GM23248 (cell line): ENCODE measurements around the gene HOXB5. TPM values are rescaled to one million over a fixed set of nuclear protein-coding genes. Genes with fewer than 3 reads are reported as not detected.

Experiments used
- DNase-seq: peaks from one replicate; pipeline ENCODE4 v3.0.0-alpha.2; 2015
- H2AFZ ChIP-seq: fragments of 200-600 bp; sonication (generic); 2 replicates; pipeline ENCODE4 v1.6.1; 2016; ENCODE audit warnings: antibody characterized with exemption
- H3F3A ChIP-seq: fragments of 200-600 bp; sonication (generic); 2 replicates; pipeline ENCODE4 v1.6.1; 2016; ENCODE audit warnings: mild to moderate bottlenecking, antibody characterized with exemption, mixed run types; ENCODE audit not compliant: insufficient read depth
- H3K27ac ChIP-seq: fragments of 200-600 bp; sonication (generic); 2 replicates; pipeline ENCODE4 v1.5.1; 2016; ENCODE audit warnings: mild to moderate bottlenecking
- H3K27me3 ChIP-seq: fragments of 200-600 bp; sonication (generic); replicated peaks from 2 replicates; pipeline ENCODE4 v1.6.1; 2016; ENCODE audit warnings: mild to moderate bottlenecking; ENCODE audit not compliant: insufficient read depth
- H3K36me3 ChIP-seq: fragments of 200-600 bp; sonication (generic); 2 replicates; pipeline ENCODE4 v1.6.1; 2016; ENCODE audit warnings: low read depth, mild to moderate bottlenecking
- H3K4me1 ChIP-seq: fragments of 200-600 bp; sonication (generic); 2 replicates; pipeline ENCODE4 v1.6.1; 2016; ENCODE audit warnings: mild to moderate bottlenecking; ENCODE audit not compliant: insufficient read depth
- H3K4me2 ChIP-seq: fragments of 200-600 bp; sonication (generic); one replicate; pipeline ENCODE4 v1.6.1; 2016; ENCODE audit warnings: mild to moderate bottlenecking; ENCODE audit not compliant: unreplicated experiment
- H3K4me3 ChIP-seq: fragments of 200-600 bp; sonication (generic); 2 replicates; pipeline ENCODE4 v1.5.1; 2016; ENCODE audit warnings: mild to moderate bottlenecking
- H3K79me2 ChIP-seq: fragments of 200-600 bp; sonication (generic); 2 replicates; pipeline ENCODE4 v1.6.1; 2016; ENCODE audit warnings: mild to moderate bottlenecking; ENCODE audit not compliant: insufficient read depth
- H3K9ac ChIP-seq: fragments of 200-600 bp; sonication (generic); 2 replicates; pipeline ENCODE4 v1.6.1; 2016; ENCODE audit warnings: mild to moderate bottlenecking
- H3K9me2 ChIP-seq: fragments of 200-600 bp; sonication (generic); 2 replicates; pipeline ENCODE4 v1.6.1; 2016; ENCODE audit warnings: mixed run types, mild to moderate bottlenecking, moderate library complexity; ENCODE audit not compliant: insufficient read depth
- H3K9me3 ChIP-seq: fragments of 200-600 bp; sonication (generic); one replicate; pipeline ENCODE4 v1.6.1; 2017; ENCODE audit warnings: low read depth
- H4K20me1 ChIP-seq: fragments of 200-600 bp; sonication (generic); 2 replicates; pipeline ENCODE4 v1.6.0; 2016; ENCODE audit not compliant: insufficient read depth
- EZH2 ChIP-seq: fragments of 200-600 bp; sonication (generic); IDR thresholded peaks from 2 replicates; pipeline ENCODE4 v1.6.1; 2018; ENCODE audit warnings: antibody characterized with exemption, mild to moderate bottlenecking; ENCODE audit not compliant: insufficient read depth, poor library complexity, severe bottlenecking
- EZH2phosphoT487 ChIP-seq: fragments of 200-600 bp; sonication (generic); IDR thresholded peaks from 2 replicates; pipeline ENCODE4 v1.6.1; 2018; ENCODE audit warnings: antibody characterized with exemption, moderate library complexity, mild to moderate bottlenecking, low read depth; ENCODE audit not compliant: insufficient read depth
- WGBS, 2 experiments: methylation state at CpG; one replicate each; pipeline ENCODE4 v1.1.6; 2015 to 2017; ENCODE audit warnings: low lambda C conversion rate in 2 of 2, low coverage in 1 of 2; ENCODE audit errors: missing lambda C conversion rate in 2 of 2; 5-methylcytosine and 5-hydroxymethylcytosine counted together
- in situ Hi-C: fragments of 300-500 bp; cut with MboI; formaldehyde crosslinking; loops from 2 replicates; pipeline ENCODE4 v1.15.0; 2020
- polyA plus RNA-seq: library from polyadenylated mRNA; unstranded; fragments of >200 nt; fragmentation: Nextera tagmentation; extraction: Ambion mirVana; gene quantifications from 2 replicates; pipeline ENCODE4 v1.2.1, GENCODE V29; 2016
- total RNA-seq: library from RNA; depleted of rRNA; stranded (reverse); fragments of >200 nt; shearing (Covaris generic); gene quantifications from 2 replicates; pipeline ENCODE4 v1.2.3, GENCODE V29; 2014

Gene HOXB5
- total and polyA plus RNA-seq, 2 experiments from 2014 or later = 0.22 to 2.0 TPM

- WGBS, 2 experiments = 63 to 80% methylated on average over 5 of the region's 5 CpGs
- no peak overlapping the region for H3K4me3 ChIP-seq
- in situ Hi-C loops = no loop called here
- H3K36me3 ChIP-seq = no peaks in the 10 kb centered on the region; the same call in 1 of the 2 replicates
- H3F3A ChIP-seq = peaks cover 27% of the 10 kb centered on the region
- H3K9me3 ChIP-seq = no peaks in the 10 kb centered on the region
- DNase-seq = no peak
- H3K9ac ChIP-seq = no peak overlapping the region
- H3K27me3 ChIP-seq = no peaks in the 10 kb centered on the region
- H3K79me2 ChIP-seq = peaks cover 38% of the 10 kb centered on the region
- no peak overlapping the region for H3K27ac ChIP-seq
- H3K4me2 ChIP-seq = no peak overlapping the region
- H3K4me1 ChIP-seq = peaks cover 27% of the 10 kb centered on the region
- H4K20me1 ChIP-seq = no peaks in the 10 kb centered on the region
- no peaks in the 10 kb centered on the region for H3K9me2 ChIP-seq
- H2AFZ ChIP-seq = no peak overlapping the region
- no peak for TF ChIP-seq EZH2phosphoT487
- no peak for TF ChIP-seq EZH2
Measured at GRCh38 chr17:48553190-48553547, 40.4 kb downstream of the HOXB5 start.

DNA sequence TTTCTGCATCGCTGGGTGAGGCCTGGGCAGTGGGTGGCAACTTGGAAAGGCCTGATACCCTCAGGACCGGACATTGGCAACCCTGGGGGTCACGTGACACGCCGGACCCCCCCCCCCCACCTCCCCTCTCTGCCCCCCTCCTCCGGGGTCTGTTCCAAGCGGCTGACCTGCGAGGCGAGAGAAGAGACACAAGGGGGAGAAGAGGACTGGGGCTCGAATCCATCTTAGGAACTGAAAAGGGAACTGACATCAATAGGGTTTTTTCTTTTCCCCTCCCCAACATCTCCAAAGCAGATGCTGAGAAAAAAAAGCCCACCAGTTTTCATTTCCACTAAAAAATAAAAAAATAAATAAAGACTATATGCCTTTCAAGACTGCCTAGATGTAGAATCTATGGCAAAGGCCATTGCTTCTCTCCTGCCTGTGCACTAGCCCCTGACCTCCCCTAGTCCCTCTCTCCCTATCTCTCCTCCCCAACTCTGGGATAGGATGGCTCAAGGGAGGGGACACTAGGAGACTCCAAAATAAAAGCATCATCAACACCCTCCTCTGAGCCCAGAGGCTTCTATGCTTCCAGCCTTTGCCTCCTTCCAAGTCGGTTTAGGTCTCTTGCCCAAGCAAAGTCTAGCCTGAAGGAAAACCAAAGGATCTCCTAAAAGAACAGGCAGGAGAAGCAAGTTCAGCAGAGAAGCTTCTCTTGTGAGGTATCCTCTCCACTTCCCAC, 41.0 kb downstream of the HOXB5 start:
- H3K36me3 ChIP-seq = no peaks in the 10 kb centered on the region; the same call in 1 of the 2 replicates
- no peak overlapping the region for H3K4me2 ChIP-seq
- H4K20me1 ChIP-seq = no peaks in the 10 kb centered on the region
- no peaks in the 10 kb centered on the region for H3K9me3 ChIP-seq
- WGBS, 2 experiments = 65 to 74% methylated on average over 8 to 11 of the region's 11 CpGs
- no peak for DNase-seq
- H3F3A ChIP-seq = peaks cover 31% of the 10 kb centered on the region
- H3K4me1 ChIP-seq = peaks cover 32% of the 10 kb centered on the region
- H3K9ac ChIP-seq = no peak overlapping the region
- H3K27me3 ChIP-seq = no peaks in the 10 kb centered on the region
- peaks cover 33% of the 10 kb centered on the region for H3K79me2 ChIP-seq
- in situ Hi-C loops = no loop called here
- TF ChIP-seq EZH2phosphoT487 = no peak
- no peak for TF ChIP-seq EZH2
- no peak overlapping the region for H3K4me3 ChIP-seq
- no peaks in the 10 kb centered on the region for H3K9me2 ChIP-seq
- no peak overlapping the region for H3K27ac ChIP-seq
- H2AFZ ChIP-seq = no peak overlapping the region

DNA sequence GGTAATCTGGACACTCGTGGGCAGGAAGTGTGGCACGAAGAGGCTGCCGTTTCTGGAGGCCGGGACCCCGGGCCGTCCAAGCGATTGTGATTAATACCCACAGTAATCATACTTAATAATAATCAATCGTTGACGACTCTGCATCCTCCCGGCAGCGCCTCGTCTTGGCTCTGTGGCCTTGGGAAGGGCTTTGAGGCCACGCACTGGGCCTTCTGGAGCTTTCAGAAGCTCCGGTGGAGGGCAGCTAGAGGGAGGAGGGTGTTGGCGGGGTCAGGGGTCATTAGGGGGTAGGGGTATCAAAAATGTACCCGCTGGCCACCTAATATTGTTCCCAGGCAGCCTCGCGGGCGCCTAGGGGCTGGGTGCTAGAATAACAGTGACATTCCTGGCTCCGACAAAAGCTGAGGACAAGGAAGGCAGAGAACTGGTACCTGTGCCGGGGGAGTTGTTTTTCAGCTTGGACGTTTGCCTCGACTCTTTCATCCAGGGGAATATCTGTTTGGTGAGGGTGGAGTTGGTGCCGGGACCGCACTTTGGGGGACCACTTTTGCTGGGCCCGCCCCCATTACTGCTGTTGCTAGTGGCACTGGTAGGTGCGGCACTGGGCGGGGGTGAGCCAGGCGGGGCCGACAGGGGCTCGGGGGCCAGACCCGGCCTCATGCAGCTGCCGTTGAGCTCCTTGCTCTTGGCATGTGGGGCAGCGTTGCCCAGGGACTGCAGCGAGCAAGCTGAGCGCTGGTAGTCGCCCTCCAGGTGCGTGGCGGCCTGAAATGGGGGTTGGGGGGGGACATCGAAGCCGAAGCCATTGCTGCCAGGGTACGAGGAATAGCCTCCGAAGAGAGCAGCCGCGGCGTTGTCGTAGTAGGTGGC, 41.7 kb downstream of the HOXB5 start:
- Histone ChIP-seq H3K27ac (no peak overlapping the region), H3K4me1 (peaks cover 34% of the 10 kb centered on the region), H3K9me2 (no peaks in the 10 kb centered on the region), H3K79me2 (peaks cover 31% of the 10 kb centered on the region), H4K20me1 (no peaks in the 10 kb centered on the region), H3K4me2 (no peak overlapping the region), H3K9ac (no peak overlapping the region), H3K27me3 (no peaks in the 10 kb centered on the region), H3K9me3 (no peaks in the 10 kb centered on the region), H3K4me3 (no peak overlapping the region), H3K36me3 (no peaks in the 10 kb centered on the region; the same call in 1 of the 2 replicates), H3F3A (peaks cover 33% of the 10 kb centered on the region), H2AFZ (no peak overlapping the region)
- in situ Hi-C loops = no loop called here
- TF ChIP-seq EZH2phosphoT487 (no peak), EZH2 (no peak)
- 90 to 93% methylated on average over 36 to 43 of the region's 47 CpGs for WGBS, 2 experiments
- DNase-seq = no peak

- Histone ChIP-seq H4K20me1 (no peaks in the 10 kb centered on the region), H3K4me3 (no peak overlapping the region), H3K9ac (no peak overlapping the region), H3F3A (peaks cover 33% of the 10 kb centered on the region), H3K27ac (no peak overlapping the region), H3K27me3 (no peaks in the 10 kb centered on the region), H3K36me3 (no peaks in the 10 kb centered on the region; the same call in 1 of the 2 replicates), H3K4me2 (no peak overlapping the region), H2AFZ (no peak overlapping the region), H3K9me2 (no peaks in the 10 kb centered on the region), H3K79me2 (peaks cover 31% of the 10 kb centered on the region), H3K4me1 (peaks cover 34% of the 10 kb centered on the region), H3K9me3 (no peaks in the 10 kb centered on the region)
- in situ Hi-C loops = no loop called here
- WGBS, 2 experiments = 92 to 93% methylated on average over 10 to 19 of the region's 19 CpGs
- TF ChIP-seq EZH2phosphoT487 (no peak), EZH2 (no peak)
- no peak for DNase-seq
Measured at GRCh38 chr17:48551214-48551555, 42.4 kb downstream of the HOXB5 start.
